Endodermal cell (in vitro differentiated cells): Measurements from ENCODE around the gene EFNA2. TPM values are rescaled to one million over a fixed set of nuclear protein-coding genes. Genes with fewer than 3 reads are reported as not detected.

Source experiments
- DNase-seq: peaks from one replicate; pipeline ENCODE4 v3.0.0-alpha.2; 2017
- H3K27ac ChIP-seq: 2 replicates; pipeline ENCODE4 v1.5.1; 2013; ENCODE audit warnings: mild to moderate bottlenecking, low read depth, low read length, moderate library complexity
- H3K27me3 ChIP-seq: 2 replicates; pipeline ENCODE4 v1.6.1; 2013; ENCODE audit warnings: mild to moderate bottlenecking, low read length, moderate library complexity; ENCODE audit not compliant: insufficient read depth, control insufficient read depth, poor library complexity, severe bottlenecking
- H3K36me3 ChIP-seq: 2 replicates; pipeline ENCODE4 v1.7.0; 2013; ENCODE audit warnings: mild to moderate bottlenecking, low read length, moderate library complexity; ENCODE audit not compliant: control insufficient read depth, insufficient read depth
- H3K4me1 ChIP-seq: one replicate; pipeline ENCODE4 v1.7.0; 2013; ENCODE audit warnings: low read length; ENCODE audit not compliant: control insufficient read depth, insufficient read depth
- H3K4me3 ChIP-seq: 2 replicates; pipeline ENCODE4 v1.5.1; 2013; ENCODE audit warnings: mild to moderate bottlenecking, low read length, moderate library complexity
- H3K9ac ChIP-seq: 2 replicates; pipeline ENCODE4 v1.6.1; 2013; ENCODE audit warnings: mild to moderate bottlenecking, low read length, moderate library complexity; ENCODE audit not compliant: poor library complexity, severe bottlenecking; ENCODE audit errors: extremely low read depth
- H3K9me3 ChIP-seq: 2 replicates; pipeline ENCODE4 v1.6.1; 2013; ENCODE audit warnings: mild to moderate bottlenecking, low read length, moderate library complexity; ENCODE audit not compliant: control insufficient read depth
- H3K27ac Mint-ChIP-seq: 2 replicates; pipeline ENCODE4 v1.8.0; 2020; ENCODE audit warnings: mixed read lengths
- H3K27me3 Mint-ChIP-seq: 2 replicates; pipeline ENCODE4 v1.8.0; 2021; ENCODE audit warnings: mild to moderate bottlenecking, mixed read lengths; ENCODE audit not compliant: insufficient read depth
- H3K36me3 Mint-ChIP-seq: 2 replicates; pipeline ENCODE4 v1.8.0; 2020; ENCODE audit warnings: low read depth, mixed read lengths
- H3K4me1 Mint-ChIP-seq: 2 replicates; pipeline ENCODE4 v1.8.0; 2020; ENCODE audit warnings: mixed read lengths
- H3K4me3 Mint-ChIP-seq: 2 replicates; pipeline ENCODE4 v1.8.0; 2020; ENCODE audit warnings: mild to moderate bottlenecking, moderate library complexity, mixed read lengths
- H3K9me3 Mint-ChIP-seq: 2 replicates; pipeline ENCODE4 v1.8.0; 2020; ENCODE audit warnings: mild to moderate bottlenecking, mixed read lengths
- CTCF ChIP-seq: fragments of 200-600 bp; sonication (generic); conservative IDR thresholded peaks from 2 replicates; pipeline ENCODE4 v1.5.0; 2021; ENCODE audit warnings: antibody characterized with exemption, mild to moderate bottlenecking
- WGBS, 2 experiments: methylation state at CpG; one replicate each; pipeline versions ENCODE4 v1.1.5 to v1.1.7; 2013; ENCODE audit warnings: missing lambda C conversion rate in 2 of 2, mixed read lengths in 1 of 2; ENCODE audit not compliant: insufficient coverage in 1 of 2, insufficient read length in 1 of 2; 5-methylcytosine and 5-hydroxymethylcytosine counted together
- total RNA-seq, 2 donors: library from RNA; stranded (reverse); fragmentation: NEBNext Ultra II Directional in 1 of 2; extraction: Animal tissue kit (Norgen Biotek cat#: 25700) in 1 of 2; gene quantifications; 2 replicates in 1 of 2; 3 replicates in 1 of 2; pipeline ENCODE4 v1.2.1, GENCODE V29; 2021

EFNA2 gene
- total RNA-seq, 2 donors from 2014 or later, result 28.6 to 30.7 TPM

GRCh38 chr19:1307320-1307719, 21.6 kb downstream of the EFNA2 start:
- Histone ChIP-seq H3K9me3 (no peaks in the 10 kb centered on the region), H3K36me3 (no peaks in the 10 kb centered on the region), H3K9ac (no peak overlapping the region), H3K27ac (no peak overlapping the region), H3K4me1 (no peaks in the 10 kb centered on the region), H3K27me3 (no peaks in the 10 kb centered on the region), H3K4me3 (no peak overlapping the region)
- Mint-ChIP-seq H3K4me1 (no peaks in the 10 kb centered on the region), H3K9me3 (no peaks in the 10 kb centered on the region), H3K36me3 (no peaks in the 10 kb centered on the region), H3K27me3 (no peaks in the 10 kb centered on the region), H3K4me3 (no peak overlapping the region), H3K27ac (no peak overlapping the region)
- no peak for TF ChIP-seq CTCF
- no peak for DNase-seq
- 94 to 97% methylated on average over 14 to 38 of the region's 38 CpGs for WGBS, 2 experiments

- no peaks in the 10 kb centered on the region for H3K27me3 Mint-ChIP-seq
- no peak for TF ChIP-seq CTCF
- 90 to 96% methylated on average over 12 to 20 of the region's 20 CpGs for WGBS, 2 experiments
- no peak overlapping the region for H3K27ac Mint-ChIP-seq
- H3K4me1 ChIP-seq, result no peaks in the 10 kb centered on the region
- H3K4me1 Mint-ChIP-seq, result no peaks in the 10 kb centered on the region
- no peak for DNase-seq
- H3K4me3 ChIP-seq, result no peak overlapping the region
- H3K36me3 ChIP-seq, result no peaks in the 10 kb centered on the region
- H3K36me3 Mint-ChIP-seq, result no peaks in the 10 kb centered on the region
- no peak overlapping the region for H3K4me3 Mint-ChIP-seq
- H3K9me3 Mint-ChIP-seq, result no peaks in the 10 kb centered on the region
- no peak overlapping the region for H3K27ac ChIP-seq
- H3K9ac ChIP-seq, result no peak overlapping the region
- no peaks in the 10 kb centered on the region for H3K9me3 ChIP-seq
- no peaks in the 10 kb centered on the region for H3K27me3 ChIP-seq
Observed at GRCh38 chr19:1307755-1308303, 22.2 kb downstream of the EFNA2 start.

GRCh38 chr19:1308718-1309117, 23.0 kb downstream of the EFNA2 start:
- Histone ChIP-seq H3K4me3 (no peak overlapping the region), H3K9me3 (no peaks in the 10 kb centered on the region), H3K27me3 (no peaks in the 10 kb centered on the region), H3K36me3 (no peaks in the 10 kb centered on the region), H3K9ac (no peak overlapping the region), H3K27ac (no peak overlapping the region), H3K4me1 (no peaks in the 10 kb centered on the region)
- DNase-seq, result no peak
- Mint-ChIP-seq H3K27ac (no peak overlapping the region), H3K9me3 (no peaks in the 10 kb centered on the region), H3K36me3 (no peaks in the 10 kb centered on the region), H3K4me1 (no peaks in the 10 kb centered on the region), H3K27me3 (no peaks in the 10 kb centered on the region), H3K4me3 (no peak overlapping the region)
- WGBS, 2 experiments, result 54 to 77% methylated on average over 3 to 10 of the region's 11 CpGs
- TF ChIP-seq CTCF, result no peak
